ENCODE data around the gene LITAF. TPM values are rescaled to one million over a fixed set of nuclear protein-coding genes. Genes with fewer than 3 reads are reported as not detected.
A peak's percentile ranks its signal among the peaks of the same experiment; 100 is the strongest.

LITAF gene
- total RNA-seq, 1 donor from 2014 or later: 30.4 TPM

- no peak overlapping the region for H3K4me3 ChIP-seq (ENCODE audit: low read depth, low read length)
- no peak for TF ChIP-seq CTCF (conservative IDR thresholded peaks at IDR 0.05; ENCODE audit: low read depth, low read length)
- DNase-seq (ENCODE audit: low read depth): no peak
These were observed 47.8 kb downstream of the LITAF start for GRCh38 chr16:11538880-11539279.

GRCh38 chr16:11536104-11536866 is 50.4 kb downstream of the LITAF start:
- H3K4me3 ChIP-seq (ENCODE audit: low read depth, low read length): no peak overlapping the region
- no peak for DNase-seq (ENCODE audit: low read depth)
- no peak for TF ChIP-seq CTCF (conservative IDR thresholded peaks at IDR 0.05; ENCODE audit: low read depth, low read length)

GRCh38 chr16:11535494-11535893 is 51.2 kb downstream of the LITAF start:
- no peak for TF ChIP-seq CTCF (conservative IDR thresholded peaks at IDR 0.05; ENCODE audit: low read depth, low read length)
- H3K4me3 ChIP-seq (ENCODE audit: low read depth, low read length): no peak overlapping the region
- no peak for DNase-seq (ENCODE audit: low read depth)

GRCh38 chr16:11534262-11534661 is 52.5 kb downstream of the LITAF start:
- DNase-seq (ENCODE audit: low read depth): peak; percentile 23
- H3K4me3 ChIP-seq (ENCODE audit: low read depth, low read length): no peak overlapping the region
- TF ChIP-seq CTCF (conservative IDR thresholded peaks at IDR 0.05; ENCODE audit: low read depth, low read length): no peak

GRCh38 chr16:11533588-11533987 is 53.1 kb downstream of the LITAF start:
- no peak for DNase-seq (ENCODE audit: low read depth)
- TF ChIP-seq CTCF (conservative IDR thresholded peaks at IDR 0.05; ENCODE audit: low read depth, low read length): no peak
- no peak overlapping the region for H3K4me3 ChIP-seq (ENCODE audit: low read depth, low read length)

GRCh38 chr16:11530171-11530940 is 56.4 kb downstream of the LITAF start:
- H3K4me3 ChIP-seq (ENCODE audit: low read depth, low read length): no peak overlapping the region
- TF ChIP-seq CTCF (conservative IDR thresholded peaks at IDR 0.05; ENCODE audit: low read depth, low read length): no peak
- DNase-seq (ENCODE audit: low read depth): no peak
